ENCODE results near the gene BCAS4. TPM values are rescaled to one million over a fixed set of nuclear protein-coding genes. Genes with fewer than 3 reads are reported as not detected.
"Not testable (repeated sequence)": the region's sequence is repeated elsewhere in the genome, so short reads cannot be mapped to it uniquely, and the experiment has no call there.

BCAS4 gene
- total RNA-seq, 2 donors from 2014 or later, result 9.5 to 25.2 TPM

DNA sequence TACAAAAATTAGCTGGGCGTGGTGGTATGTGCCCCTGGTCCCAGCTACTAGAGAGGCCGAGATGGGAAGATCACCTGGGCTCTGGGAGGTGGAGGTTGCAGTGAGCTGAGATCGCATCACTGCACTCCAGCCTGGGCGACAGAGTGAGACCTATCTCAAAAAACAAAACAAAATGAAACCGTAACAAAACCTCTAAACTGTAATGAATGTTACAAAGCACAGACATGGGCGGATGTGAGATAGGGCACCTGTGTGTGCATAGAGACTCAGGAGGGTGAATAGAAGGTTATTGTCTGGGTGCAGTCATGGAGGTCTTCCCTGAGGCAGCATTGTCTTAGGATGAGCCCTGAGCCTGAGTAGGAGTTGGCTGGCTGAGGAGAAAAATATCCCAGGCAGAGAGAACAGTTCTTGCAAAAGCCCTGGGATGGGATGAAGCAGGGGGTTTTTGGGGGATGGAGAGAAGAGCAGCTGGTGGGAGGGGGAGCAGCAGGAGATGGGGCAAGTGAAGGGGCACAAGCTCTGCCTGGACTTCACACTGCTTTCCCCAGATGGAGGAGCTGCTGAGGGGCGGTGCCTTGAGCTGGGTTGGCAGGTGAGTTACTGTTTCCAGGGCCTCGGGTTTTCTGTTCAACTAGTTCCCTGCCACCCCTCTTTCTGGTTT, 5.2 kb downstream of the BCAS4 start:
- Histone ChIP-seq H3K27me3 (ENCODE audit: control insufficient read depth, insufficient read depth, low read length, poor library complexity, severe bottlenecking) (no peaks in the 10 kb centered on the region), H3K9me3 (ENCODE audit: control insufficient read depth, low read length) (no peaks in the 10 kb centered on the region), H3K9ac (ENCODE audit: extremely low read depth, low read length, poor library complexity, severe bottlenecking) (no peak overlapping the region), H3K4me1 (ENCODE audit: control insufficient read depth, insufficient read depth, low read length) (no peaks in the 10 kb centered on the region), H3K27ac (ENCODE audit: low read depth, low read length) (no peak overlapping the region), H3K4me3 (ENCODE audit: low read length) (no peak overlapping the region), H3K36me3 (ENCODE audit: control insufficient read depth, insufficient read depth, low read length) (no peaks in the 10 kb centered on the region)
- TF ChIP-seq, protein P1, sequence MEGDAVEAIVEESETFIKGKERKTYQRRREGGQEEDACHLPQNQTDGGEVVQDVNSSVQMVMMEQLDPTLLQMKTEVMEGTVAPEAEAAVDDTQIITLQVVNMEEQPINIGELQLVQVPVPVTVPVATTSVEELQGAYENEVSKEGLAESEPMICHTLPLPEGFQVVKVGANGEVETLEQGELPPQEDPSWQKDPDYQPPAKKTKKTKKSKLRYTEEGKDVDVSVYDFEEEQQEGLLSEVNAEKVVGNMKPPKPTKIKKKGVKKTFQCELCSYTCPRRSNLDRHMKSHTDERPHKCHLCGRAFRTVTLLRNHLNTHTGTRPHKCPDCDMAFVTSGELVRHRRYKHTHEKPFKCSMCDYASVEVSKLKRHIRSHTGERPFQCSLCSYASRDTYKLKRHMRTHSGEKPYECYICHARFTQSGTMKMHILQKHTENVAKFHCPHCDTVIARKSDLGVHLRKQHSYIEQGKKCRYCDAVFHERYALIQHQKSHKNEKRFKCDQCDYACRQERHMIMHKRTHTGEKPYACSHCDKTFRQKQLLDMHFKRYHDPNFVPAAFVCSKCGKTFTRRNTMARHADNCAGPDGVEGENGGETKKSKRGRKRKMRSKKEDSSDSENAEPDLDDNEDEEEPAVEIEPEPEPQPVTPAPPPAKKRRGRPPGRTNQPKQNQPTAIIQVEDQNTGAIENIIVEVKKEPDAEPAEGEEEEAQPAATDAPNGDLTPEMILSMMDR (conservative IDR thresholded peaks at IDR 0.05), result no peak
- Mint-ChIP-seq H3K27ac (no peak overlapping the region), H3K4me1 (peaks cover 4% of the 10 kb centered on the region), H3K4me3 (no peak overlapping the region), H3K9me3 (no peaks in the 10 kb centered on the region), H3K27me3 (ENCODE audit: insufficient read depth) (peaks cover 7% of the 10 kb centered on the region), H3K36me3 (ENCODE audit: low read depth) (no peaks in the 10 kb centered on the region)
- DNase-seq, result peak; percentile 49
- WGBS, 2 experiments (ENCODE audit: insufficient coverage in 1 of 2, insufficient read length in 1 of 2), result 93 to 94% methylated on average over 6 to 8 of the region's 8 CpGs

DNA sequence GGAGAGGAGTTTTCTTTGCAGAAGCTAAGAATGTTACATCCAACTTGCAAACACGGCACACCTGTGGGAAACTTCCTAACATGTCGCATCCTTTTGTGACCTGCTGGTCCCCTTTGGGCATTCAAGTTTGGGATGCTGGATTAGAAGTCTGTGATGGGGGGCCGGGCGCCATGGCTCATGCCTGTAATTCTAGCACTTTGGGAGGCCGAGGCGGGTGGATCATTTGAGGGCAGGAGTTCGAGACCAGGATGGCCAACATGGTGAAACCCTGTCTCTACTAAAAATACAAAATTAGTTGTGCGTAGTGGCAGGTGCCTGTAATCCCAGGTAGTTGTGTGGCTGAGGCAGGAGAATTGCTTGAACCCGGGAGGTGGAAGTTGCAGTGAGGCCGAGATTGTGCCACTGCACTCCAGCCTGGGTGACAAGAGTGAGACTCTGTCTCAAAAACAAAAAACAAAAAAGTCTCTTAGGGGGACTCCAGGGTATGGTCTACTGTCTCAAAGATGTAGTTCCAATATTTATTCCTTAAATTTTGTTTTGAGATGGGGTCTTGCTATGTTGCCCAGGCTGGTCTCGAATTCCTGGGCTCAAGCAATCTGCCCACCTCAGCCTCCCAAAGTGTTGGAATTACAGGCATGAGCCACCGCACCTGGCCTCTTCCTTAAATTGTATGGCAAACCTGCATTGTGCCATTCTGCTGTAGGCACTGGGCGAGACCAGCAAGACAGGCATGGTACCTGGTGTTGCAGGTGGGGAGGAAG, 6.3 kb downstream of the BCAS4 start:
- H3K36me3 ChIP-seq (ENCODE audit: control insufficient read depth, insufficient read depth, low read length); H3K27ac Mint-ChIP-seq; H3K9me3 Mint-ChIP-seq; H3K27ac ChIP-seq (ENCODE audit: low read depth, low read length); H3K9ac ChIP-seq (ENCODE audit: extremely low read depth, low read length, poor library complexity, severe bottlenecking); DNase-seq; H3K27me3 ChIP-seq (ENCODE audit: control insufficient read depth, insufficient read depth, low read length, poor library complexity, severe bottlenecking); H3K4me3 ChIP-seq (ENCODE audit: low read length); H3K4me3 Mint-ChIP-seq; H3K27me3 Mint-ChIP-seq (ENCODE audit: insufficient read depth); H3K36me3 Mint-ChIP-seq (ENCODE audit: low read depth); H3K4me1 Mint-ChIP-seq; H3K4me1 ChIP-seq (ENCODE audit: control insufficient read depth, insufficient read depth, low read length); H3K9me3 ChIP-seq (ENCODE audit: control insufficient read depth, low read length): not testable (repeated sequence)
- 85 to 88% methylated on average over 10 to 13 of the region's 13 CpGs for WGBS, 2 experiments (ENCODE audit: insufficient coverage in 1 of 2, insufficient read length in 1 of 2)

DNA sequence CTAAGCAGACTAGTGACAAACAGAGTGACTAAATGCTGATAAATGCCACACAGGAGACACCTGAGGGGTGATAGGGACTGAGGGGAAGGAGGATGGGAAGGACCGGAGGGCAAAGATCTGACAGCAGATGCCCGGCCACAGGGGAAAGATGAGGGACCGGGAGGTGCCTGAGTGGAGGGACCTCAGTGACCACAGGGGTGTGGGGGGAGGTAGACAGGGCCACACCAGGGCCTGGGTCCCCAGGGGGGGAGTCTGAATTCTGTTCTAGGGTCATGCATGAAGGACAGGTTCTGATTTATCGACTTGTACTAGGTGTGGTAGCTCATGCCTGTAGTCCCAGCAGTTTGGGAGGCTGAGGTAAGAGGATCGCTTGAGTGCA, 6.9 kb downstream of the BCAS4 start:
- Histone ChIP-seq H3K9ac (ENCODE audit: extremely low read depth, low read length, poor library complexity, severe bottlenecking) (no peak overlapping the region), H3K4me1 (ENCODE audit: control insufficient read depth, insufficient read depth, low read length) (no peaks in the 10 kb centered on the region), H3K27ac (ENCODE audit: low read depth, low read length) (no peak overlapping the region), H3K27me3 (ENCODE audit: control insufficient read depth, insufficient read depth, low read length, poor library complexity, severe bottlenecking) (no peaks in the 10 kb centered on the region), H3K9me3 (ENCODE audit: control insufficient read depth, low read length) (no peaks in the 10 kb centered on the region), H3K36me3 (ENCODE audit: control insufficient read depth, insufficient read depth, low read length) (no peaks in the 10 kb centered on the region), H3K4me3 (ENCODE audit: low read length) (no peak overlapping the region)
- TF ChIP-seq, protein P1 (conservative IDR thresholded peaks at IDR 0.05), result no peak
- no peak for DNase-seq
- Mint-ChIP-seq H3K36me3 (ENCODE audit: low read depth) (no peaks in the 10 kb centered on the region), H3K4me3 (no peak overlapping the region), H3K27me3 (ENCODE audit: insufficient read depth) (no peaks in the 10 kb centered on the region), H3K9me3 (no peaks in the 10 kb centered on the region), H3K27ac (no peak overlapping the region), H3K4me1 (no peaks in the 10 kb centered on the region)
- WGBS, 2 experiments (ENCODE audit: insufficient coverage in 1 of 2, insufficient read length in 1 of 2), result 90 to 100% methylated on average over 5 of the region's 5 CpGs

All from endodermal cell (in vitro differentiated cells).